Measurements from ENCODE around the gene IGF1R. TPM values are rescaled to one million over a fixed set of nuclear protein-coding genes. Genes with fewer than 3 reads are reported as not detected.

Gene IGF1R
- total RNA-seq, 1 donor from 2014 or later = 62.7 TPM

DNA sequence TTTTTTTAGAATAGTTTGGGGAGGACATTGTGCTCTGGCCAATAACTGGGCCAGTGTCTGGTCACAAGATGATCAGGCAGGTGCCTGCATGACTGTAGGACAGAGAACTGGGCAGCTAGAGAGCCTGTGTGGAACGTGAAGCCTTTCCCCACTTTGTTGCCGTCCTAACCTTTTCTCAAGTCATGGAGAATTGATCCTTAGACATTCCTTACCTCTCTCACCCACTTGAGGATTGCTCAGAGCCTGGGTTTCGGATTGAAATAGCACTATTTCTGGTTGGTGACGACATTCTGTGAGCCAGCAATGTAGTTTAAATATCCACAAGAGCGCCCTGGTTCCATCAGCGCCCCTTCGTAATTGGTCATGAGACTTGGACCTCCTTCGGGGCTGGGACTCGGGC lies 138.4 kb downstream of the IGF1R start:
- Histone ChIP-seq H3K4me3 (ENCODE audit: low read depth, low read length) (no peak overlapping the region), H3K27me3 (ENCODE audit: control insufficient read depth, insufficient read depth, low read length) (no peaks in the 10 kb centered on the region), H3K36me3 (ENCODE audit: control insufficient read depth, insufficient read depth, low read length) (no peaks in the 10 kb centered on the region)
- TF ChIP-seq, protein P1, sequence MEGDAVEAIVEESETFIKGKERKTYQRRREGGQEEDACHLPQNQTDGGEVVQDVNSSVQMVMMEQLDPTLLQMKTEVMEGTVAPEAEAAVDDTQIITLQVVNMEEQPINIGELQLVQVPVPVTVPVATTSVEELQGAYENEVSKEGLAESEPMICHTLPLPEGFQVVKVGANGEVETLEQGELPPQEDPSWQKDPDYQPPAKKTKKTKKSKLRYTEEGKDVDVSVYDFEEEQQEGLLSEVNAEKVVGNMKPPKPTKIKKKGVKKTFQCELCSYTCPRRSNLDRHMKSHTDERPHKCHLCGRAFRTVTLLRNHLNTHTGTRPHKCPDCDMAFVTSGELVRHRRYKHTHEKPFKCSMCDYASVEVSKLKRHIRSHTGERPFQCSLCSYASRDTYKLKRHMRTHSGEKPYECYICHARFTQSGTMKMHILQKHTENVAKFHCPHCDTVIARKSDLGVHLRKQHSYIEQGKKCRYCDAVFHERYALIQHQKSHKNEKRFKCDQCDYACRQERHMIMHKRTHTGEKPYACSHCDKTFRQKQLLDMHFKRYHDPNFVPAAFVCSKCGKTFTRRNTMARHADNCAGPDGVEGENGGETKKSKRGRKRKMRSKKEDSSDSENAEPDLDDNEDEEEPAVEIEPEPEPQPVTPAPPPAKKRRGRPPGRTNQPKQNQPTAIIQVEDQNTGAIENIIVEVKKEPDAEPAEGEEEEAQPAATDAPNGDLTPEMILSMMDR (IDR thresholded peaks at IDR 0.05; ENCODE audit: insufficient read depth, low read length, poor library complexity, severe bottlenecking) = no peak
- no peak for DNase-seq (ENCODE audit: low read depth)

DNA sequence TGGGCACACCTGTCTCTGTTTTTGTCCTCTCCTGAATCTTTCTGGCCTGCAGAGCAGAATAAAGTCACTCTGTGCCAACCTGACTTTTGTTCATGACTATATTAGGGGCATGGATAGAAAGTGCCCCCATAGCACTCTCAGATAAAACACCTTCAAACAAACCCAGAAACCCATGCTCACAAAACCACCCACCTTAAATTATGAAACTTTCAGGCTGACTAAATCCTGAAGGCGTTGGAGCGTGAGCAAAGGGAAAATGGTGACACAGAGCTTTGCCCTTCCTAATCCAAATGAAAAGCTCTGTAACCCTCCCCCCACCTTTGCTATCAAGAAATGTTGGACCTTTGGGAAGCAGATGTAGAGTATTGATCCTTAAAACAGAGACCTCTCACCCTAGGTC lies 138.9 kb downstream of the IGF1R start:
- no peak for DNase-seq (ENCODE audit: low read depth)
- Histone ChIP-seq H3K27me3 (ENCODE audit: control insufficient read depth, insufficient read depth, low read length) (no peaks in the 10 kb centered on the region), H3K36me3 (ENCODE audit: control insufficient read depth, insufficient read depth, low read length) (no peaks in the 10 kb centered on the region), H3K4me3 (ENCODE audit: low read depth, low read length) (no peak overlapping the region)
- TF ChIP-seq, protein P1 (IDR thresholded peaks at IDR 0.05; ENCODE audit: insufficient read depth, low read length, poor library complexity, severe bottlenecking) = no peak

DNA sequence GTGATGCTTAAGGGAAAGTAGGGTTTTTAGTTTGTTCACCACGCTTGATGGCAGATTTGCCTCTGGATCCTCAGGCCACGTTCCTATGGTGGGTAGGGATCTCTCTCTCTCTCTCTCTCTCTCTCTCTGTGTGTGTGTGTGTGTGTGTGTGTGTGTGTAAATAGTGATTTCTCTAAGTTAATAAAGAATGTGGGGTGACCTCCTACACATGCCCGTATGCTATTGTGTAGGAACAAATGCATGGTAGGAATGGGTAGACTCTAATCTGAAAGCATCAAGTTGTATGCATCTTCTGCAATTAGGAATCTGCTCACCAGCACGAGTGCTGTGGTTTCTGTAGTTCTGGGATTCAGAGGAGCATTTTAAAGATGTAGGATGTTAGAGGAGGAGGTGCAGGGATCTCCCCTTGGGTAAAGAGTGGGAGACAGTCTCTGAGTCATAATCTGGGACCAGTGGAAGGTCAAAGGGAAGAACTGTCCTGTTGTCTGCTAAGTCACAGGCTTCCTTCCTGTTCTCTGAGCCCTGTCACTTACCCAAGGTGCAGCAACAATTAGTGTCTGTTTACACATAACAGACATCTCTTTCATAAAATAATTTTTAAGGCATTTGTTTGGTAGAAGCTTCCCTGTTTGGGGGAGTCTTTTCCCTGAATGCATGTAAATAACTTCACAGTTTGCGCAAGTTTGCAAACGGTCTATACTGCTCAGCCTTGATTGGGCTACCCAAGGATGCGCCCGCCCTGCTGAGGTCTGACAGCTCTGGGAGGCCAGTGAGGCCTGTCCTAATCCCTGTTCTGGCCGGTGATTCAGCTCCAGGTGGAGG lies 139.8 kb downstream of the IGF1R start:
- TF ChIP-seq, protein P1 (IDR thresholded peaks at IDR 0.05; ENCODE audit: insufficient read depth, low read length, poor library complexity, severe bottlenecking) = no peak
- no peak for DNase-seq (ENCODE audit: low read depth)
- no peak overlapping the region for H3K4me3 ChIP-seq (ENCODE audit: low read depth, low read length)
- no peaks in the 10 kb centered on the region for H3K27me3 ChIP-seq (ENCODE audit: control insufficient read depth, insufficient read depth, low read length)
- H3K36me3 ChIP-seq (ENCODE audit: control insufficient read depth, insufficient read depth, low read length) = no peaks in the 10 kb centered on the region

DNA sequence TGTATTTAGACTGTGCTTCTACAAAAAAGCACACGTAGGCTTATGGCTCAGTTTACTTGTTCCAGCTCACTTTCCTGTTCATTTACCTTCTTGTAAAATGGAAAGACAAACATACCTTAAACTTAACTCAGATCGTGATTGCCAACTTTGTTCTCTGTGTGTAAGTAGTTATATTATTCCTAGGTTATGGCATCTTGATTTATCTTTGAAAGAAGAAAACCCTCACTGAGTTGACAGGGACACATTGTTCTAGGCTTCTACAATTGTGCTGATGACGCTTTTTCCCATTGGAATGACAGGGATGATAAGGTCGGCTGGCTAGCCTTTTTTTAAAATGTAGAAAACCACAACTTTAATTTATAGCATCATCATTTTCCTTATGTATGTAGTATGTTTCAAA lies 140.7 kb downstream of the IGF1R start:
- TF ChIP-seq, protein P1 (IDR thresholded peaks at IDR 0.05; ENCODE audit: insufficient read depth, low read length, poor library complexity, severe bottlenecking) = no peak
- Histone ChIP-seq H3K4me3 (ENCODE audit: low read depth, low read length) (no peak overlapping the region), H3K36me3 (ENCODE audit: control insufficient read depth, insufficient read depth, low read length) (no peaks in the 10 kb centered on the region), H3K27me3 (ENCODE audit: control insufficient read depth, insufficient read depth, low read length) (no peaks in the 10 kb centered on the region)
- DNase-seq (ENCODE audit: low read depth) = no peak

DNA sequence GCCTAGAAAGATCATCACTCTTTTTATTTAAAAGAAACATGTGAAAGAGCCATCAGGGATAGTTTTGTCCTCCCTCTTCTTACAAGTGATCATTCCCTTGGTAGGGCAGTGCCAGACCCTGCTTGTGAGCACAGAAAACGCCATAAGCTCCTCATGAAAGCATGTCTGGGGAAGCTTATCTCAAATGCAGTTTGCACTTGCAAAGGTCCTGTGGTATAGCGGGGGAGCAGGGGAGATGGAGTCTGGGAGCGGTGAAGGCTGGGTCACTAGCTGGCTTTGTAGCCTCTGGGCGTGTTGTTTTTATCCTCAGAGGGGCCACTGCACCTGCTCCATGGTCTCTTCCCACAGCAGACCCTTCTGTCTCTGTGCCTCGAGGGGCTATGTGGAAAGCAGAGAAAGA lies 141.9 kb downstream of the IGF1R start:
- H3K36me3 ChIP-seq (ENCODE audit: control insufficient read depth, insufficient read depth, low read length) = no peaks in the 10 kb centered on the region
- no peak overlapping the region for H3K4me3 ChIP-seq (ENCODE audit: low read depth, low read length)
- no peak for DNase-seq (ENCODE audit: low read depth)
- H3K27me3 ChIP-seq (ENCODE audit: control insufficient read depth, insufficient read depth, low read length) = no peaks in the 10 kb centered on the region
- TF ChIP-seq, protein P1 (IDR thresholded peaks at IDR 0.05; ENCODE audit: insufficient read depth, low read length, poor library complexity, severe bottlenecking) = no peak
